HG02798 (cell line): ENCODE data around the gene SRGAP3.

Experiments
- ATAC-seq: cut with Tn5 transposase; IDR thresholded peaks from one replicate; pipeline ENCODE4 v1.9.1; 2021; ENCODE audit warnings: mild to moderate bottlenecking; ENCODE audit not compliant: unreplicated experiment, poor library complexity

SRGAP3 gene

DNA sequence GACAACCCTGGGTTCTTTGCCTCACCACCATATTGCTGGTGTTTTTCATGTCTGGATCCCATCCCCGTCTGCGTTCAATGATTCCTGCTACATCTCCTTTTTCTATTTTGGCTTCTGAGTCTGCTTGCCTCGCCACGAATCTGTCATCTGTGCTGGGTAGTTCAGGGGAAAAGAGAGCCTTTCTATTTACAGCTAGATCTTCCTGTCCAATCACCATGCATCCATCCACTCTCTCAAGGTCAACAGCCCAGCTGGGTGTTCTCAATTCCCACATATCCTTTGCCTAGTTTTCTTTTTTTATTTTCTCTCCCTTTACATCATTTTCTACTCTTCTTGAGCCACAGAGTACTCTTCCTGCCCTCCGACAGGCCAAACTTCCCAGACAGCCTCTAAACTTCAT, 181.4 kb downstream of the SRGAP3 start:
- ATAC-seq = no peak

DNA sequence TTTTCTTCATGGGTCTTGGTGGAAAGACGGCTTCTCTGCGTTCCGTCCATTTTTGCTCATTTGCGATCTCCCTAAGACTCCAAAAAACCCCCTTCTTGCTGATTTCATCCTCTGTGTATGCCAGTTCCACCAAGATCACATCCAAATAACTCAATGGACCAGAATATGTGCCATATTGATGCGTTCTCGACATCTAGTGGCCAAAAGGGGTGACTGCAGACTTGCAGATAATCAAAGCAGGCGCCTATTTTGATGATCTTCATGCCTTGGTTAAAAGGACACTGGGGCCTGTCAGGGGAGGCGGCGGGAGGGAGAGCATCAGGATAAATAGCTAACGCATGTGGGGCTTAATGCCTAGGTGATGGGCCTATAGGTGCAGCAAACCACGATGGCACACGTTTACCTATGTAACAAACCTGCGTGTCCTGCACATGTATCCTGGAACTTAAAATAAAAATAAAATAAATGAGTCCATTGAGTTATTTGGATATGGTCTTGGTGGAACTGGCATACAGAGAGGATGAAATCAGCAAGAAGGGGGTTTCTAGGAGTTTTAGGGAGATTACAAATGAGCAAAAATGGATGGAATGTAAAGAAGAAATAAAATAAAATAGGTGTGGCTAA, 182.0 kb downstream of the SRGAP3 start:
- ATAC-seq = peak; percentile 72

DNA sequence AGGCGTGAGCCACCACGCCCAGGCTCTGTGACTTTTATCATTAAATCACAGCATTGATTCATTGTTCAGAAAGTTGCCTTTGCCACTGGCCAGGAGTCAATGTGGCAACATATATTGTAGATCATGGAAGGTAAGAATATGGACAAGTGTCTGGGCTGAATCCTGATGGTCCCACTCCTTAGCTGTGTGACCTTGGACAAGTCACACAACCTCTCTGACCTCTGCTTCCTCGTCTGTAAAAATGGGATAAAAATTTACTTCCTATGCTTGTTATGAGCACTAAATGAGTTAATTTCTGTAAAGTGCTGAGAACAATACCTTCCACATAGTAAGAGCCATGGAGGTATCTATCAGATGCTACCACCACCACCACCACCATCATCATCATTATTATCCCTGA, 182.7 kb downstream of the SRGAP3 start:
- no peak for ATAC-seq

DNA sequence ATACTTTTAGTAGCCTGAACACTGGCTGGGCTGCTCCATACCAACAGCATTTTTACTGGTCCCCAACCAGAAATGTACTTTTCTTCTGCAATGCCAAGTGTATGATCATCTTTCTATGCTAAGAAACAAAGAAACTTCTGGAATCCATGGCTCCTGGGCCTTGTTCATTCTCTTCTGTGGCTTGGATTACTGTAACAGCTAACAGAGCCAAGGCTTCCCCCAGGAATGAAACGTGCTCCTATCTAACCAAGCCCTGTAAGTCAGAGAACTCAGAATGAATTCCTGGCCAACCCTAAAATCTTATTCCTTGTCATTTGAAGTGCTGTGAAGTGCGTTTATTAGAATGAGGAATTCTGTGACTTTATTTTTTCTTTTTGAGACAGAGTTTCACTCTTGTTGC, 183.3 kb downstream of the SRGAP3 start:
- ATAC-seq = no peak

DNA sequence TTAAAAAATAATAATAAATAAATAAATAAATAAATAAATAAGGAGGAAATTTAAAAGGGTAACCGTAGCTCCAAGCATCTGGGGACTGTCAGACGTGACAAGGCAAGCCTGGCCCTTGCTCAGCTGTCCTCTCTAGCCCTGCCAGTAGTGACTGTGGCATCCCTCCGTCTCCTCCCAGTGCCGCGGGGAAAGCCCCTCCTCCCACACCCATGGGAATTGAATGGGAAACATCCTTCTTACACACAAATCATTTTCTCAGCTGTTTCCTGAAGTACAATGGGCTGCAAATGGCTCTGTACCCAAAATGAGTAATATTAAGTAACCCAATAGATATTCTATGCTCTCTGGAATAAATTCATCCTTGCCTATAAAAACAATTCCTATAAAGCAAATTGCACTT, 184.6 kb downstream of the SRGAP3 start:
- ATAC-seq = no peak

- ATAC-seq = no peak
Measured at GRCh38 chr3:9064251-9064650, 185.2 kb downstream of the SRGAP3 start.

- ATAC-seq = no peak
Measured at GRCh38 chr3:9062570-9062969, 186.9 kb downstream of the SRGAP3 start.

DNA sequence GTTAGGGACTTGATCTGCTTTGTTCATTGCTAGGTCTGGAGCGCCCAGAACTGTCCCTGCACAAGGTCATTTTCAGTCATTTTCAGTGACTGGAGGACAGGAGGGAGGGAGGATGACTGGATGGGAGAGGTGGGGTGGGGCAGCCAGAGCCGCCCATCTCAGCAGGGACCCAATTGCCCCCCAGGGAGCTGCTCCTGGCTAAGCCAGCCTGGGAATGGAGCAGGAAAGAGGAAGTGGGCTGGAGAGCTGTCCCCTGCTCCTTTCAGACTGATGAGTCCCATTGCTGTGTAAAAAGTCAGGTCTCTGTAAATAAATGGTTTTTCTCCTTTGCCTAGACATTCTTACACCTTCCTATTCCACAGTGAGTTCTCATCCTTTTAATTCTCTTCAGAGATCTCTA, 187.8 kb downstream of the SRGAP3 start:
- no peak for ATAC-seq

- ATAC-seq = no peak
Measured at GRCh38 chr3:9059489-9060400, 189.7 kb downstream of the SRGAP3 start.

DNA sequence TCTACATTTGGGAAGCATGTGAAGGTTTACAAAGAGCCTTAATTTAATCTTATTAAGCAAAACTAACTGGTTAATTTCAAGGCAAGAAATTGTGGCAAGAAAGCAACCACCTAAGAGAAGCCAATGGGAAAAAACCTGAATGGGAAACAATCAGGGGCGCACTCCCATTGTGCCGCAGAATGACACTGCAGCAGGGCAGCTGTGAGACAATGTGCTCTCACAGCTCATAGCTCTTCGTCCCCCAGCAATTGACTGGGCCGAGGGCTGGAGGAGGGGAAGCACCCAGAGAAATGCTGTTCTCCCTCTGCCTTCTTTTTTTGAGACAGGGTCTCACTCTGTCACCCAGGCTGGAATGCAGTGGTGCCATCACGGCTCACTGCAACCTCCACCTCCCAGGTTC, 192.9 kb downstream of the SRGAP3 start:
- ATAC-seq = no peak

GRCh38 chr3:9047452-9048346, 201.7 kb downstream of the SRGAP3 start:
- ATAC-seq = no peak

DNA sequence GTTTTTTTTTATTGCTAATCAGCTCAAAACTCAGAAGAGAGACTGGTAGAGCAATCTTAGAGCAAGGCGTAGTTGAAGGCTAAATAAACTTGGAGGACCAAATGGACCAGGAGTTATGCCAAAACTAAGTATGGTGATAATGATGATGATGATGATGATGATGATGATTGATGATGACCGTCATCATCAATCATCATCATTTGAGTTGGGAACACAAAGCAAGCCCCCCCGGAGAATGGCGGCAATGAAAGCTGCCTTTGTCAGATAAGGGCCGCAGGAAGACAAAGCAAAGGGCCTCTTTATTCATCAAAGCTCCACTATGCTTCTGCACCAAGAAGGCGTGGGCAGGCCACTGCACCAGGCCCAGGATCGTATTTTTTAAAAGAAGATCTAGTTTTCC, 204.1 kb downstream of the SRGAP3 start:
- no peak for ATAC-seq

GRCh38 chr3:9043063-9043462, 206.4 kb downstream of the SRGAP3 start:
- ATAC-seq = no peak

GRCh38 chr3:9041626-9042025, 207.8 kb downstream of the SRGAP3 start:
- ATAC-seq = no peak

- no peak for ATAC-seq
Measured at GRCh38 chr3:9040996-9041395, 208.4 kb downstream of the SRGAP3 start.

DNA sequence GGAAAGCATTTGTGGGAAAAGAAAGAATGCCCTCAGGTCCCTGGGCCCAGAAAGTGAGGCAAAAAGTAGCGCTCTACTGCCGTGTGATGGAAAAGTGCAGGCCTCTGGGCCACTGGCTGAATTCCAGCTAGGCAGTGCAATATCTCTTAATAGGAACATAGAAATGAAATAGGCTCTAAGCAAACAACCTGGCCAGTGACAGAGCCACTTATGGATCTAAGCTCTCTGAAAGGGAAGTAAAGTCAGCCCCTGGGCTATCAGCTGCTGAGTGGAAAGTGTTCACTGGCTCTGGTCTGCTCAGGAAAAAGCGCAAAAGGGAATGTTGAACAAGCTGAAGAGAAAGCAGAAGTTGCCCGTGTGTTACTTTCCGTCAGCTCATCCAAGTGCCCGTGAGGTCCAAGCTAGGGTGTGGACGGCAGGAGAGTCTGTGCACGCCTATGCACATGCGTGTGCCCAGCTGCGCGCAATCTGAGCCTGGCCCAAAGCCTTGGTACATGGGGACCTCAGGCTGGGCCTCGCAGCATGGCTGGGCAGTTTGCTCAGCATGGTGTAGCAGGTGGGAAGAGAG, 212.2 kb downstream of the SRGAP3 start:
- ATAC-seq = no peak

DNA sequence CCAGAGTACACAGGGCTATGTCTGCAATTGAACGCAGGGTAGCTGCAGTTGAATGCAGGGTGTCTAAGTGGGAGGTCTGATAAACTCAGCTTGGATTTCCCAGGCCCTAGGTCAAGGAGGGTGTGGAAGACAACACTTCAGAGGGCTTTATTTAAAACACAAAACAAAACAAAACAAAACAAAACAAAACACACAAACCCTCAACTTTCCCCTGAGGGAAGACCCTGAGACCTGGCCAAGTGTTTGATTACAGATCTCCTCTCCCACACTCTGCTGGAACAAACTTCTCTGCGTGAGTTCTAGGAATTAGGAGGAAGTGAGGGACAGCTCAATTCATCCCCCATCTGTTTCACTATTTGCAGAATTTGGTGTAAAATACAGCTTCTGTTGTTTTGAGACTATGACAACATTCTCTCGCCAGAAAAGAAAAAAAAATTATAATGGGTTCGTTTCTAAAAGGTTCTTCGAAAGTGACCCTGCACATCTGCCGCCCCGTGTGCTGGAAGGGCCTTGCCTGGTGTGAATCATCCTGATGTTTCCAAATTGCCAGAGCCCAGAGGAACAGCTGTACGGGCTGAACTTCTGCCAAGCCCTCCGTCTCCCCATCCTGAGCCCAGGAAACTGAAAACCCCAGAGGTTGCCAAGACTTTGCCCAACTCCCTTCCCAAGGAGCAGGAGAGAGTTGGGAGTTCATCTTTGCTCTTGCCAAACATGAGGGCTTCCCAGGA, 212.9 kb downstream of the SRGAP3 start:
- ATAC-seq = no peak

DNA sequence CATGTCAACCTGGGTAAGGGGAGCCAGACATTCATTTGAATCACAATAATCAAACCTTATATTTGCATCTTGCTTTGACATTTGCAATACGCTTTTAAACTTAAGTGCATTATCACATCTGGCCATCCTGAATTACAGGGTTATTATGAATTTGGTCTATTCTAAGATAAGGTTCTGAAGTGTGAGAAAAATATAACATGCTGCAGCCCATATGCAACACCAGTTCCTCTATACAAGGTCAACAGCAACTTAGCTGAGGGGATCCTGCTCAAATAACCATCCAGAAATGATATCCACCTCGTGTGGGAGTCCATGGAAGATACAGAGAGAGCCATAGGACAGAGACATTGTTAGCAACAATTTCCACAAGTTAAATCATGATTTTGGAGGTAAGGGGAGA, 213.5 kb downstream of the SRGAP3 start:
- no peak for ATAC-seq

DNA sequence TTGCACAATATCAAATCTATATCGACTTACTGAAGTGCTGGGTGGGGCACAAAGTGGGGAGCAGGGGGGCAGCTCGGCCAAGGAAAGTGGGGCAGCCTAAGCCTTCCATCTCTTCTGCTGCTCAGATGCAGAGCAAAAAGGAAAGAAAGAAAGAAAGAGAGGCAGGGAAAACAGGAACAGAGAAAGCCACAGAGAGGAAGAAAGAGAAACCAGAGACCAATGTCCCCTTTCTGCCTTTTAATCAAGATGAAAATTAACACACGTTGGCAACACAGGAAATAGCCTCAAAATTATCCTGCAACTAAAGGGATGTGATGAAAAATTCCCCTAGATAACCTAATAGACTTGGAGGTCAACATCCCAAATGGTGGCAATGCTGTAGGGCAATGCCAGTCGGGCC, 214.0 kb downstream of the SRGAP3 start:
- ATAC-seq = no peak

DNA sequence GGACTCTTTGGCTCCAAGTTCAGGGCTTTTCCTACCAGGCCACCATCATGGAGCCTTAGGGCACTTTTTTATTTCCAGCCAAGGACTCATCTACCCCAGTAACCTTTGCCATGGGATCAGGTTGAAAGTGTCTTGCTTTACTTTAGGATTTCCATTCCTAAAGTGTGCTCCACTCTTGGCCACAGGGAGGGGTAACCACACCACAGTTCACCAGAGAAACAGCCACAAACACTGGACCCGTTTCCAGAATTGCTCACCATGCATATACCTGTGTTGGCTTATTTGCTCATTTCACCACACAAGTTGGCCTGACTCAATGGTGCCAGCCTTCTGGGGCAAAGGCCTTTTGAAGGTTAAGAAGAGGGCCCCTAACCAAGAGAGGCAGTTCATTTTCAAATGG, 215.6 kb downstream of the SRGAP3 start:
- ATAC-seq = no peak
